Ureter (tissue), 1 donor: ENCODE data around the gene ADPGK. TPM values are rescaled to one million over a fixed set of nuclear protein-coding genes. Genes with fewer than 3 reads are reported as not detected.
A peak's percentile ranks its signal among the peaks of the same experiment; 100 is the strongest.

ENCODE experiments used
- DNase-seq: peaks from one replicate; pipeline ENCODE4 v3.0.0-alpha.2; 2020; ENCODE audit warnings: low spot score
- total RNA-seq: library from RNA; stranded (reverse); gene quantifications from one replicate; pipeline ENCODE4 v1.2.4, GENCODE V29; 2023
- donor health status: DM: yes; HTN: yes; CAD: no.

ADPGK gene
- total RNA-seq, 1 donor from 2014 or later, result 58.0 TPM

DNA sequence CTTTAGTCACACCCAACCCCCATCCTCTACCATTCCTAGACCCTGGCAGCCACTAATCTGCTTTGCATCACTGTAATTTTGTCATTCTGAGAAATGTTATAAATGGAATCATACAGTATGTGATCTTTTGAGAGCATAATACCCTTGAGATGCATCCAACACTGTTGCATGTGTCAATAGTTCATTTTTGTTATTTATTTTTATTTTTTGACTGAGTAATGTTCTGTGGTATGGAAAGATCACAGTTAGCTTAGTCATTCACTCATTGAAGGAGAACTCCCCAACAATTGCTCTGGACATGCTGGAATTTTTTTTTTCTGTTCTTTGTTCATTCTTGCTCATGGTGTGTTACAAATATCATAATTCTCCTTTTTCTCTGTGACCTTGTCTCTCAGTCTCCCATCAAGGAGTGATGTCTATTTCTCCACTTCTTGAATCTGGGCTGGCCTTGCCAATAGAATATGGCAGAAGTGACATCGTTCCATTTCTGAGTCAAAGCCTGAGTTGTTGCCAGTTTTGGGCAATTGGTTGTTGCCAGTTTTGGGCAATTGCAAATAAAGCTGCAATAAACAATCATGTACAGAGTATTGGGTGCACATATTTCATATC, 6.8 kb upstream of the ADPGK start:
- DNase-seq, result no peak

DNA sequence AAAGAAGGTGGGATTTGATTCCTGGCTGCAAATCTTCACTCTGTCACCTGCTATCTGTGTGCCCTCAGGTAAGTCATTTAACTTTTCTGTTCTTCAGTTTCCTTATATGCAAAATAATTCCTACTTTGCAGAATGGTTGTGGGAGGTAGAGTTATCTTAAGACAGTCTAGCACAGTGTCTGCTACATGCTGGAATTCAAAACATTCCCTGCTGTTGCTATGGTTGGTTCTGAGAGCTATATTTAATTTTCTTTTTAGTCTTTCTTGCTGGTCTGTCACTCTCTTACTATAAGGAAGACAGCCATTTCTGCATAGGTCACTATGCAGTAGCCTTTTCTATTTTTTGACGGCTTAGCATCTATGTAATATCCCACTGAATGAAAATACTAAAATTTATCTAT, 4.0 kb upstream of the ADPGK start:
- no peak for DNase-seq

DNA sequence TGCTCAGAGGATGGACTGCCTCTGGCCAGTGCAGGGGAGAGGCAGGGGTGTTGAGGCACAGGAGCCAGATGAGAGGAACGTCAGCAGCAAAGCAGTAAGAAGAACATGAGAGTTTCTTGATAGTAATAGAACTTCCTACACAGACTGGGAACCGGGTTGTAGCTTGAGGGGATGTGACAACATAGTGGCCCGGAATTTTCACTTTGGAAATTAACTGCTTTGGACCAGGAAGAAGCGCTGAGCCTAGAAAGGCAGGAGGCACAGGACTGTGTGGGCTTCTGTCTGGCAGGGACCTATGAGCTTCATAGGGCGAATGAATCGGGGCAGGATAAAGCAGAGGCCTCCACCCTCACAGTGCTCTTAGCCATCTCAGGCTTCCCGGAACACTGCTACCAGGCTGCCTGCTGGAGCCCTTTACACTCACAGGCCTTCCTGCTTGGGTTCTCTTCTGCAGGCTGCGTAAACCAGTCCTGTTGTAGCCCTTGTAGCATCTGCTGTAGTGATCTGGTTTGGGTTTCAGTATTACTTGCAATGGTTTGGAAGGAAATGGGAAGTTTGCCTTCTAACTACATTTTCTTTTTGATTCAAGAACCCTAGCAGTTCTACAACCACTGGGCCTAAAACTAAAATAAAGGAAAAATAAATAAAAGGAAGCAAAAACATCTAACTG, 3.3 kb upstream of the ADPGK start:
- DNase-seq, result no peak

DNA sequence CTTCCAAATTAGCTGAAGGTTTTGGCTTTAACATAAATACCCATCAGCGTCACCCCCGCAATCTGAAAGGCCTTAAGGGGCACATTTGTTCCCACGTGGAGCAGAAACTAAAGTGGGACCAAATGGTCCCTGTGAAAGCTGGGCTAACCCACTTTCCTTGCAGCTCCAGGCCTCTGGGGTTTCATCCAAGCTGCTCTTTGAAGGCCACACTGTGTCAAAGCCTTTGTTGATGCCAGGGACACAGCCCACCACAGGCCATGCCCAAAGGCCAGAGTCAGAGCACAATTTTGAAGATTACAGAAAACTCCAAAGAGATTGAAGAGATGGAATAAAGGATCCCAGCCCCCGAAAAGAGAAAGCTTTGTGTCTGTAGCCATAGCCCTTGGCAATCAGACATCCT, 2.7 kb upstream of the ADPGK start:
- no peak for DNase-seq

DNA sequence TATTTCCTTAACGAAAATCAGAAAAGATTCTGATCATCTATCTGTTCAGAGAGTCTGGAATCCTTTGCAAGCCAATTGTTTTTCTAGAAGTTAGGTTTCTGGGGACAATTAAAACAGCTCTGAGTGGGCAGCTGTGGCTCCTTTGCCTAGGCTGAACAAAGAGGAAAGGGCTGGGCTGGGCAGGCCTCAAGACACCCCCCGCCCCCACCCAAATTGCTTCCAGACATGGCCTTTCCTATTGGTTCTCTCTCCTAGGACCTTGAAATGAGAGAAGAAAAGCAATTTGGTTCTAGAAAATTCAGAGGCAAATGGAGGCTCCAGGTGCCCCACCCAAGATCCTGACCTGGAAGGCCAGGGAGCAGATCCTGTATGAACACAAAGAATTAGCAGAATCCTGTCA, 2.3 kb upstream of the ADPGK start:
- DNase-seq, result no peak

DNA sequence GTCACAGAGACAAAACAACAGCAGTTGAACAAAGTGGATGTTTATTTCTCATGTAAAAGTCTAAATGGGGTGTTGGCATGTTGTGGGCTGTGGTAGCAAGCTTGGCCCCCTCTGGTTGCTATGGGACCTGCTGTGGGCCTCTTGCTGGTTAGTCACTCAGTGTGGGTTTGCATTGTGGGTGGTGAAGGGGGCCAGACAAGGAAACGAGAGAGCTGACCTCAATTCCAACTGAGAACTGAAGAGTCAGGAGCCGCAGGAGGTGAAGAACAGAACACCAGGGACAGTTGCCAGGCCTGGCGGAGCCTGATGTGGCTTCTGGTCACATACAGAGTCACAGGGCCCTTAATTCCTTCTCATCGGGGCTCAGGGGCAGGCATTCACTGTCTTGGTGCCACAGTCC, 1.9 kb upstream of the ADPGK start:
- DNase-seq, result no peak

DNA sequence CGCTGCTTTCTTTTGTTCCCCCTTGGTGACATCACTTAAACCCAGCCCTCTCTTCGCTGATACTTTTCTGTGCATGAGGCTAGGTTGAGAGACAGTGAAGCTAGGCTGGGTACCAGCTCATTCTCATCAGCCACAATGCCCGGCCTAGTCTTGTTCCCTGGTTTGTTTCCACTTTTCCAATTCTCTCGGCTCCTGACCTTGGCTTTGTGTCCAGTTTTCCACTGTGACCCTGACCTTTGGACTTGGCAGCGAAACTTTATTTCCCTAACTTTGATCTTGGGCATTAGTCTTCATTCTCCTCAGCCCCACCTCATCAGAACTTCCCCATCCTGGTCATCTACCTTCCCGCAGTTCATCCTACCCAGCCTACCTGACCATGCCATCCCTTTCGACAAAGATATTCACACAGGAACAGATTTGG, 908 bp upstream of the ADPGK start:
- DNase-seq, result no peak

DNA sequence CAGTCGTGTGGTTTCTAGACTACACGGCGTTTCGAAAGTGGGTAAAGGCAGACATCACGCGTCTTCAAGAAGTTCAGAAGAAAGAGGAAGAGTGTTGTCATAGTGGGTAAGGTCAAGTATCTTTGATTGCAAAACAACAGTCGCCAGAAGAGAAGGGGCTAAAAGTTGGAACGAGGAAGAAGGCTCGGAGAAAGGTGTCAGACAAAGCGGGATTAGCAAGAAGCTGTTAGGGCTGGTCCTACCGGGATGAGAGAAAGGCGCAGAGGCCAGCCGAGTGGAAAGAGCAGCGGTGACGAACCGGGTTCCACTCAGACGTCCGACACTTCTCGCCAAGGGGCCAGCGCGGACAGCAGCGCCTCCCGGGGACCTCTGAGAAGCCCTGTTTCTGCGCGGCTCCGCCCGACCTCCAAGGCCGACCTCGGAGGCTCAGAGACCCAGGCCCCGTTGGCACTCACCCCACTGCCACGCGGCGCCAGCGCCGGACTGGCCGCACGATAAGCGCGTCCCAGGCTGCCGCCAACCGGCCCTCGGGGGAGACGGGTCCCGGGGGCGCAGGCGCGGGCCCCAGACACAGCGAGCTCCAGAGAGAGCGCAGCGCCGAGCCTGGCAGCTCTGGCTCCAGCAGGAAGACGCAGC, 436 bp downstream of the ADPGK start:
- DNase-seq, result peak; percentile 59

DNA sequence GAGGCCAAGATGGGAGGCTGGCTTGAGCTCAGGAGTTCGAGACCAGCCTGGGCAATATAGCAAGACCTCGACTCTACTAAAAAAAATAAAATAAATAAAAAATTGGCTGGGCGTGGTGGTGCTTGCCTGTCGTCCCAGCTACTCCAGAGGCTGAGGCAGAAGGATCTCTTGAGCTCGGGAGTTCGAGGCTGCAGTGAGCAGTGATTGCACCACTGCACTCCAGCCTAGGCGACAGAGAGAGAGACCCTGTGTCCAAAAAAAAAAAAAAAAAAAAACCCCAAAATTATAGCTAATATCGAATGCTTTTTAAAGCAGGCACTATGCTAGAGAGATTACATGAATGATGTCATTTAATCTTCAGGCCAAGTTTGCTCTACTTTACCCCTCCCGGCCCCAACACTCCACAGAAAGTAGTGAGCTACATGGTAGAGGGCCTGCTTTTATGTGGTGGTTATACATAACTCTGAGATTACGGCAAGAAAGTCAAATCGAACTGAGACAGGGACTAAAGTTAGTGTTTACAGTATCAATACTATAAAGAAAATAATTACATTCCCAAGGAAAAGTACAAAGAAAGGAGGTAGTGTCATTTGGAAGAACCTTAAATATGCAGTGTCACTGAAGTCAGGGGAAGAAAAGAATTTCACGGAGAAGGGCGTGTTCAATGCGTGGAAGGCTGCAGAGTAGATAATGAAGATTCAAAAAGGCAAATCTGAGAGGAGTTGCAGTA, 1.1 kb downstream of the ADPGK start:
- DNase-seq, result no peak

DNA sequence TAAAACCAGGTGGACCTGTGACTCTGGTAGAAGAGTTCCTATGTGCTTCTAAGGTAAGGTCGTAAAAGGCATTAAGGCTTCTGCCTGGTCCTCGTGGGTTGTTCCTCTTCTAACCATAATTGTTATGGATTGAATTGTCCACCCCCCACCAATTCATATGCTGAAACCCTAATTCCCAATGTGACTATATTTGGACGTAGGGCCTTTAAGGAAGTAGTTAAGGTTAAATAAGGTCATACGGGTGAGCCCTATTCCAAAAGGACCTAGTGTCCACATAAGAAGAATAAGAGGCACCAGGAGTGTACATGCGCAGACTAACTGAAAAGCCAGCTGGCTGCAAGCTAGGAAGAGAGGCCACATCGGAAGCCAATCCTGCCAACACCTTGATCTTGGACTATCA, 1.9 kb downstream of the ADPGK start:
- no peak for DNase-seq

DNA sequence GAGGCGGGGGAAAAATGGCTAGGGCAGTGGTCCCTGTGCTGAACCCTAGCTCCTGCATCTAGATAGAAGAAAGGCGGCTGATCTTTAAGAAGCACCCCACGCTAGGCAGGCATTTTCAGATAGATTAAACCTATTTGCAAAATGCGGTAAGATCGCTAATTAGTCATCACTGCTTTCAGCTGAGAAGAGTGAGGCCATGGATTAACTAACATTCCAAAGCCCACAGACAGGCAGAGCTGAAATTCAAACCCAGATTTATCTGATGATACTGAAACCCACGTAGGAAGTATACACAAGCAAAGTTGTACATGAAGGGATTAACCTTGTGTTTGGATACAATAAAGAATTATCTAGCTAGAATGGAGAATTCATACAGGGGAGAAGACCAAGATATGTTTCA, 4.8 kb downstream of the ADPGK start:
- no peak for DNase-seq

DNA sequence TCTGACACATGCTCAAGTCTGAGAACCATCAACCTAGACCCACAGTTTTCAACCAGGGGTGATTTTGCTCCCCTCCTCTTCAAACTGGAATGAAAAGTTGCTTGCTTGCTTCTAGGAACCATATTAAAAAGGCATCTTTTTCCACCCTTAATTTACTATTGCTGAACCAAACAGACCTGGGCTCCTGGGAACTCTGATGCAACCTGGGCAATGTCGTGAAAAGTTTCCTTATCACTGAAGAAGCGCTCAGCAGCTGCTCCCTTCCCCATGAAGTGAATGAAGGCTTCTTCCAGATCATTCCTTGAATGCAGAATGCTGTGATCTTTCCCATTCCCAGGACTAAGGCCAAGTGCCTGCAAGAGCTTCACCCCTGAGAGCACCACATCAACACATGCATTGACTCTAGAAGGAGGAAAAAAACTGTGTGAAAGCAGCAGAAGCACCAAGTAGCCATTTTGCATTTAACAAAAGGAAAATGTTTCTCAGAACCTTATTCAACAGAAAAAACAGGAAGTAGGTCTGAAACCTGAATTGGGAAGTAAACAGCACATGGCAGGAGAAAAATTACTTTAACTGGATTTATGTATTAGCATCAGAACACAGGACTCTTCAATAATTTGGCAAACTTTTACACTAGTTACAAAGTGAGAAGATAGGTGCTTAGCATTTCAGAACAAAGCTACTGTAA, 8.7 kb downstream of the ADPGK start:
- no peak for DNase-seq

DNA sequence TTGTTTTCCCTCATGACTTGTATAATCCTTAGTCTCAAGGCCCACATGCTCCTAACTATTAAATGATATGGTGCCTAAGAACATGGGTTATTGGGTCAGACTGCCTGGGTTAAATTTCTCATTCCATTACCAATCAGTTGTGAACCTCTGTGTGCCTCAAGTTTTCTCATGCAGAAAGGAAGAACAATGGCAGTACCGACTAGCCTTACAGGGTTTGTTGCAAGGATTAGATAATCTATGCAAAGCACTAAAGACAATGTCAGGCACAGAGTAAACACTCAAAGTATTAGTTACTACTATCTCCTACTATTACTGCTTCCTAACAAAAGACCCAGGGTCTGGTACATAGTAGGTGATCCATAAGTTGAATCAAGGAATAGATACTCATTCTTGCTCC, 12.2 kb downstream of the ADPGK start:
- no peak for DNase-seq

DNA sequence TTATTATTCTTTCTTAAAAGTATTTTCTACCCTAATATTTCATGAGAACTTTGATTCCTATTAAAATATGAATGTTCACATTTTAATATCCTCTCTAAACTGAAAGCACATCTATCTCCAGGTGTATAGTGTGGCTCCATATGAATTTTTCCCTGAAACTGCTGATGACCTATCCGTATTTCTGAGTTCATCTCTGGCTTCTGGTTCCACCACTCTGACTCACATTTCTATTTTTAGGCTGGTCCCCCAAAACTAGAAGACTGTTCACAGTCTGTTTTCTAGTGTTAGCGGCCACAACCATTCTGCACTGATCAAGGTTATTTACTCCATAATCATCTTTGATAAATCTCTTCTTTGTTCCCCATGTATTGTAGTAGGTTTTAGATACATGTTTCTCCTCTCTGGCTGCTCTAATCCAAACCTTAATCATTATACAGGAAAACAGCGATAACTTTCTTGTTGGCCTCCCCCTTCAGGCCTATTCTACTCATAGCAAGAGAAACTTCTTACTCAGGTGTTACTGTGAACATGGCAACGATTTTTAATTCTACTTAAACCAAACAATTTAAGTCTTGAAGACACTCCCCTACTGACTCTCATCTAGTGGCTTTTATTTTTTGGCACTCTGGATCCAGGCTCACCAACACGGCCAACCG, 12.8 kb downstream of the ADPGK start:
- no peak for DNase-seq

DNA sequence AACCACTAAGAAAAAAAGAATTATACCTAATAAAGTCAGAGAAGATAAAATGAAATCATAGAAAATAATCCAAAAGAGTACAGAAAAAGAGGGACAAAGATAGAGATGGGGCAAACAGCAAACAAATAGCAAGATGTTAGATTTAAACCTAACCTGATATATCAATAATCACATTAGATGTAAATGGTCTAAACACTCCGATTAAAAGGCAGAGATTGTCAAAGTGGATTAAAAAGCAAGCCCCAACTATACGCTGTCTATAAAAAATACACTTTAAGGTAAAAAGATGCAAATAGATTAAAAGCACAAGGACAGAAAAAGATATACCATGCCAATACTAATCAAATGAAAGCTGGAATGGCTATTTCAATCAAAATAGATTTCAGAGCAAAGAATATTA, 16.8 kb downstream of the ADPGK start:
- no peak for DNase-seq

DNA sequence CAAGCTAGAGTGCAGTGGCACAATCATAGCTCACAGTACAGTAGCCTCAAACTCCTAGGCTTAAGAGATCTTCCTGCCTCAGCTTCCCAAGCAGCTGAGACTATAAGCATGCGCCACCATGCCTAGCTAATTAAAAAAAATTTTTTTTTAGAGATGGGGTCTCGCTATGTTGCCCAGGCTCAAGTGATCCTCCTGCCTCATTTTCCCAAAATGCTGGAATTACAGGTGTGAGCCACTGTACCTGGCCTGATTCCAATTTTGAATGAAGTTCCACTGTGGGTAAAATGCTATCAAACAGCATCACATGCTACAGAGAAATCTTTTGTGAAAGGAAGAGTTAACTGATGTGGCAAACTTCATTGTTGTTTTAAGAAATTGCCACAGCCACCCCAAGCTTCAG, 17.5 kb downstream of the ADPGK start:
- no peak for DNase-seq

DNA sequence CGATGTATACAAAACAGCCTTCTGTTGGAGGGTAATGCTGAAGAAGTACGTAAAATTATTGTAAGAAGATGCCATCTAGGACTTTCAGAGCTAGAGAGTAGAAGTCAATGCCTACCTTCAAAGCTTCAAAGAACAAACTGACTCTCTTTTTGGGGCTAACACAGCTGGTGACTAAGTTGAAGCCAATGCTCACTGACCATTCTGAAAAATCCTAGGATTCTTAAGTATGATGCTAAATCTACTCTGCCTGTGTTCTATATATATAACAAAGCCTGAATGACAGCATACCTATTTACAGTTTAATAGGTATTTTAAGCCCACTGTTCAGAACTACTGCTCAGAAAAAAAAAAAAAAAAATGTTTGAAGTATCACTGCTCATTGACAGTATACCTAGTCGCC, 18.9 kb downstream of the ADPGK start:
- no peak for DNase-seq

DNA sequence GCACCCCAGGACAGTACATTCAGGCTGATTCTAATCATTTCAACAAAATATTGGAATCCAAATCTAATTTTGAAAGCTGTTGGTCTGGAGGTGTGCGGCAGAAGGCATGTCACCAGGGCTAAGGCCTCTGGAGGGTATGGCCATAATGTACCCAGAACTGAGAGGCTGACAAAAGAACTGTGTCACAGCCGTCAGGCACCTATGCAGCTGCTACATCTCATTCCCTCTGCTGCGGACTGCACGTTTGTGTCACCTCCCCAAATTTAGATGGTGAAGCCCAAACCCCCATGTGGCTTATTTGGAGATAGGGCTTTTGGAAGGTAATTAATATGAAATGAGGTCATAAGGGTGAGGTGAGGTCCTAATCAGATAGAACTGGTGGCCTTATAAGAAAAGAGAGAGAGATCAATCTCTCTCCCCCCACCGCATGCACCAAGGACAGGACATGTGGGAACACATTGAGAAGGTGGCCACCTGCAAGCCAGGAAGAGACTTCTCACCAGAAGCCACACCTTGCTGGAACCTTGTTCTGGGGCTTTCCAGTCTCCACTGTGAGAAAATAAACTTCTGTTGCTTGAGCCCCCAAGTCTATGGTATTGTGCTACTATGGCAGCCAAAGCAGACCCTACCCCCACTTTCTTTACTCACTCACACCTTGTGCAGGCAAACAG, 22.8 kb downstream of the ADPGK start:
- no peak for DNase-seq

DNA sequence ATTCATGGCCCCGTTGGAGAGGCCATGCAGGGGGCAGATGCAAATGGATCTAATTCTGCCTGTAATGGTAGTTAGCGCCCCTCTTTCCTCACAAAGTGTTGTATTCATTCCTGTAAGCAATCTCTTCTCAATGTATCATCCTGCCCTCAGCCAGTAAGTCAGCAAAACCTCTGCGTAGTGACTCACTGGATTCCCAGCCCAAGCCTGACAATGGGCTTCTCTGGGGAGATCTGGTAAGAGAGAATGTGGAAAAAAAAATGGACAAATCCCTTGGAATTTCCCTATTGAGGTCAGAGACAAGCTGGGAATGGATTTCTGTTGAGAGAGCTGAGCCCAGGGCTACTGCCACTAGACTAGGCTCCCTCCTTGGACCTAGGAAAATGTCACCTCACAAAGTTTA, 25.4 kb downstream of the ADPGK start:
- DNase-seq, result no peak

DNA sequence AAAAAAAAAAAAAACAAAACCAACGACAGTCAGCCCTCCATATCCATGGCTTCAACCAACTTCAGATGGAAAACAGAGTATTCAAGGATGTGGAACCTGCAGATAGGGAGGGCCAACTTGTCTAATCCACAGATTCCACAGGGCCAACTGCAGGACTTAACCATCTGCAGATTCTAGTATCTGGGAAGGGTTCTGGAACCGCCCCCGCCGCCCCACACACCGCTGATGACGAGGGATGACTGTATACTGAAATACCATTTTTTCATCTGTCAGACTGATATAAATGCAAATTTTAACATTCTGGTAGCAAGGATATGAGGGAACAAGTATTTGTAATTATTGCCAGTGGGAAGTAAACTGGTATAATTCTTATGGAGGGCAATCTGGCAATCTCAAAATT, 29.5 kb downstream of the ADPGK start:
- DNase-seq, result no peak
